Loucy (cell line): Measurements from ENCODE around the gene ORMDL3.

Source experiments
- CTCF ChIP-seq: fragments of 200-600 bp; sonication (generic); conservative IDR thresholded peaks from 2 replicates; pipeline ENCODE4 v1.5.1; 2014; ENCODE audit warnings: mild to moderate bottlenecking, antibody characterized with exemption, low read length
- EZH2phosphoT487 ChIP-seq: fragments of 200-600 bp; IDR thresholded peaks from 2 replicates; pipeline ENCODE4 v1.6.1; 2018; ENCODE audit warnings: antibody characterized with exemption, mild to moderate bottlenecking, moderate library complexity, borderline replicate concordance

- TF ChIP-seq CTCF (no peak), EZH2phosphoT487 (no peak)
These were observed 6.9 kb upstream of the ORMDL3 start for GRCh38 chr17:39934324-39934723.
